CD14-positive monocyte (primary cell): ENCODE data around the gene KRTAP5-4. TPM values are rescaled to one million over a fixed set of nuclear protein-coding genes. Genes with fewer than 3 reads are reported as not detected.

Experiments used
- DNase-seq, 3 donors: peaks; one replicate each; pipeline ENCODE4 v3.0.0-alpha.2; 2011 to 2022
- H2AFZ ChIP-seq: 2 replicates; pipeline ENCODE4 v1.6.0; 2012; ENCODE audit warnings: mild to moderate bottlenecking, low read depth, low read length, inconsistent platforms; ENCODE audit not compliant: insufficient read depth, poor library complexity, severe bottlenecking
- H3K27ac ChIP-seq, 2 donors: 1 replicate in 1 of 2; 2 replicates in 1 of 2; pipeline ENCODE4 v1.5.1; 2012 to 2013; ENCODE audit warnings: low read length in 2 of 2, control low read depth in 1 of 2, inconsistent platforms in 1 of 2, low read depth in 1 of 2, mild to moderate bottlenecking in 1 of 2
- H3K27me3 ChIP-seq, 2 donors: one replicate each; pipeline versions ENCODE4 v1.6.0 to v1.6.1; 2011 to 2013; ENCODE audit warnings: low read length in 2 of 2; ENCODE audit not compliant: control insufficient read depth in 2 of 2, insufficient read depth in 2 of 2
- H3K36me3 ChIP-seq, 2 donors: replicated peaks in 1 of 2; 1 replicate in 1 of 2; 2 replicates in 1 of 2; pipeline versions ENCODE4 v1.5.1 to v1.6.1; 2012 to 2013; ENCODE audit warnings: low read length in 2 of 2, control low read depth in 1 of 2, inconsistent platforms in 1 of 2, mild to moderate bottlenecking in 1 of 2; ENCODE audit not compliant: insufficient read depth in 2 of 2, control insufficient read depth in 1 of 2
- H3K4me1 ChIP-seq, 2 donors: 1 replicate in 1 of 2; 2 replicates in 1 of 2; pipeline versions ENCODE4 v1.5.1 to v1.6.1; 2012 to 2013; ENCODE audit warnings: low read length in 2 of 2, control low read depth in 1 of 2, inconsistent platforms in 1 of 2, mild to moderate bottlenecking in 1 of 2, moderate library complexity in 1 of 2; ENCODE audit not compliant: insufficient read depth in 2 of 2, control insufficient read depth in 1 of 2
- H3K4me2 ChIP-seq: replicated peaks from 2 replicates; pipeline ENCODE3; 2012; ENCODE audit warnings: low read length, moderate library complexity, mild to moderate bottlenecking; ENCODE audit not compliant: poor library complexity, severe bottlenecking; ENCODE audit errors: extremely low read depth
- H3K4me3 ChIP-seq, 3 experiments: fragments of 200-600 bp in 1 of 3; sonication (generic) in 1 of 3; replicated peaks in 1 of 3; 1 replicate in 2 of 3; 2 replicates in 1 of 3; pipeline ENCODE4 v1.5.1; 2011 to 2013; ENCODE audit warnings: low read length in 3 of 3, mild to moderate bottlenecking in 3 of 3, control low read depth in 2 of 3, low read depth in 2 of 3, inconsistent platforms in 1 of 3, moderate library complexity in 1 of 3
- H3K79me2 ChIP-seq: 2 replicates; pipeline ENCODE4 v1.6.0; 2012; ENCODE audit warnings: mild to moderate bottlenecking, control low read depth, inconsistent platforms, low read length, moderate library complexity; ENCODE audit not compliant: insufficient read depth
- H3K9ac ChIP-seq: 2 replicates; pipeline ENCODE4 v1.6.0; 2017; ENCODE audit warnings: low read length, mild to moderate bottlenecking; ENCODE audit not compliant: insufficient read depth, poor library complexity, severe bottlenecking
- H3K9me3 ChIP-seq, 2 donors: replicated peaks in 1 of 2; 1 replicate in 1 of 2; 2 replicates in 1 of 2; pipeline versions ENCODE4 v1.5.1 to v1.6.1; 2012 to 2013; ENCODE audit warnings: low read length in 2 of 2, control low read depth in 1 of 2; ENCODE audit not compliant: control insufficient read depth in 1 of 2, insufficient read depth in 1 of 2
- H4K20me1 ChIP-seq: 2 replicates; pipeline ENCODE4 v1.6.0; 2012; ENCODE audit warnings: mild to moderate bottlenecking, low read length, control low read depth, moderate library complexity; ENCODE audit not compliant: insufficient read depth
- H3K27ac Mint-ChIP-seq, 7 donors: one replicate each; pipeline ENCODE4 v1.8.0; 2020; ENCODE audit warnings: mild to moderate bottlenecking in 7 of 7, mixed read lengths in 7 of 7, moderate library complexity in 6 of 7, inconsistent platforms in 2 of 7
- H3K27me3 Mint-ChIP-seq, 3 donors: one replicate each; pipeline ENCODE4 v1.8.0; 2021 to 2022; ENCODE audit warnings: low read depth in 3 of 3, mild to moderate bottlenecking in 3 of 3, mixed read lengths in 3 of 3, moderate library complexity in 3 of 3, inconsistent platforms in 1 of 3
- H3K36me3 Mint-ChIP-seq, 2 donors: one replicate each; pipeline ENCODE4 v1.8.0; 2020; ENCODE audit warnings: mixed read lengths in 2 of 2, inconsistent platforms in 1 of 2, mild to moderate bottlenecking in 1 of 2
- H3K4me1 Mint-ChIP-seq: one replicate; pipeline ENCODE4 v1.8.0; 2020; ENCODE audit warnings: mild to moderate bottlenecking, mixed read lengths
- H3K4me3 Mint-ChIP-seq, 2 donors: one replicate each; pipeline ENCODE4 v1.8.0; 2020; ENCODE audit warnings: mild to moderate bottlenecking in 2 of 2, mixed read lengths in 2 of 2, moderate library complexity in 1 of 2
- H3K9me3 Mint-ChIP-seq, 7 donors: one replicate each; pipeline ENCODE4 v1.8.0; 2020 to 2022; ENCODE audit warnings: mixed read lengths in 7 of 7, mild to moderate bottlenecking in 6 of 7, moderate library complexity in 6 of 7, inconsistent platforms in 2 of 7
- WGBS: methylation state at CpG from one replicate; pipeline ENCODE4 v1.1.5; 2013; ENCODE audit warnings: missing lambda C conversion rate; ENCODE audit not compliant: insufficient coverage; 5-methylcytosine and 5-hydroxymethylcytosine counted together
- intact Hi-C, 2 donors: fragments of 100-400 bp; cut with micrococcal nuclease; formaldehyde crosslinking; loops; one replicate each; pipeline versions ENCODE4 v1.15.0 to v1.15.1; 2023
- polyA plus RNA-seq, 3 donors: library from polyadenylated mRNA; depleted of rRNA in 1 of 3; unstranded in 2 of 3; stranded (reverse) in 1 of 3; fragments of 300-500 nt in 2 of 3; fragments of >200 nt in 1 of 3; fragmentation: Illumina TruSeq in 2 of 3; gene quantifications; 1 replicate in 2 of 3; 2 replicates in 1 of 3; pipeline ENCODE4 v1.2.3, GENCODE V29; 2012 to 2021
- TF ChIP-seq, protein P1 (sequence below): fragments of 200-600 bp; IDR thresholded peaks from one replicate; pipeline ENCODE4 v1.8.0; 2022; ENCODE audit warnings: antibody characterized with exemption, mild to moderate bottlenecking

Gene KRTAP5-4
- polyA plus RNA-seq, 3 donors, result not detected

DNA sequence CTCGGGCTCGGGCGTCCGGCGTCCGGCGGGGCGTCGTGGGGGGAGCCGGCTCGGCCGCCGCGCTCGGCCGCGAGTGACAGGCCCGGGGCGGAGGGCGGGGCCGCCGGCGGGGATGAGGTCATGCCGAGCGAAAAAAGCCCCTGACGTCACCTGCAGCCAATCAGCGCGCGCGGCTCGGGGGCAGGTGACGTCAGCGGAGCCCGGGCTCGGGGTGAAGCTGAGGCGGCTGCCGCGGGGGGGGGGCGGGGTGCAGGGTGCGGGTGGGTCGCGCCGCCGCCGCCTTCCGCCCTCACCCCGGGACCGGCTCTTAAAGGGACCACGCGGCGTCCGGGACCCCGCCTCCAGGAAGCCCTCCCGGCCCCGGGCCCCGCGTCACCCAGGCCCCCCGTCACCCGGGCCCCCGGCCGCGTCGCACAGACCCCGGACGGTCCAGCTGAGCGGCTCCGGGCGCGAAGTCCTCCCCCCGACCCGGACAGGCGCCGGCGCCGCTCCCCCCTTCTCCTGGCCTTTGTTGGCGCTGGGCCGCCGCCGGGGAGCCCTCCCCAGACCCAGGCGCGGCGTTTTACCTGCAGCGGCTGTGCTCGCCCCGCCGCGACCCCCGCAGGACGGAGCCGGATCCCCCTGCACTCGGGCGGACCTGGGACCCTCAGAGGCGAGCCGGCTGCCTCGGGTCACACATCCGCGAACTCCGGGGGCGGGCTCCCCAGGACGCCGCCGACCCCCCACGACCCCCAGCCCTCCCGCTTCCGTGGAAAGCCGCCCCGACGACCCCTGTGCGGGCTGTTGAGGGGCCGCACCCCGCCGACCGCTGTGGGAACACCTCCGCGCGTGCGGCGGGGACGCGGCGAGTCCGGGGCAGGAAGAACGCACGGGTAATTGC is 49.5 kb downstream of the KRTAP5-4 start, which contains the start of gene DUSP8:
Gene DUSP8 (minus strand): TSS at position 75 of the 880 bp plus-strand sequence. CDS start 6,445 bp downstream, outside the sequence.
- H3K79me2 ChIP-seq, result no peaks in the 10 kb centered on the region
- H2AFZ ChIP-seq, result peak within 1 kb of the TSS; percentile 65
- WGBS, result 1% methylated on average over 114 of the region's 124 CpGs
- H3K4me1 ChIP-seq, result peaks cover 6 to 24% of the 10 kb centered on the region in 2 donors
- Mint-ChIP-seq H3K9me3 (peaks cover 0 to 9% (median 3%) of the 10 kb centered on the region in 7 donors), H3K27ac (peak within 1 kb of the TSS in 3 of 7 donors; percentile 30 to 65 (median 58)), H3K27me3 (peaks cover 58 to 81% (median 62%) of the 10 kb centered on the region in 3 donors), H3K4me3 (peak within 1 kb of the TSS; percentile 30 to 50), H3K4me1 (no peaks in the 10 kb centered on the region), H3K36me3 (no peaks in the 10 kb centered on the region)
- TF ChIP-seq, protein P1, sequence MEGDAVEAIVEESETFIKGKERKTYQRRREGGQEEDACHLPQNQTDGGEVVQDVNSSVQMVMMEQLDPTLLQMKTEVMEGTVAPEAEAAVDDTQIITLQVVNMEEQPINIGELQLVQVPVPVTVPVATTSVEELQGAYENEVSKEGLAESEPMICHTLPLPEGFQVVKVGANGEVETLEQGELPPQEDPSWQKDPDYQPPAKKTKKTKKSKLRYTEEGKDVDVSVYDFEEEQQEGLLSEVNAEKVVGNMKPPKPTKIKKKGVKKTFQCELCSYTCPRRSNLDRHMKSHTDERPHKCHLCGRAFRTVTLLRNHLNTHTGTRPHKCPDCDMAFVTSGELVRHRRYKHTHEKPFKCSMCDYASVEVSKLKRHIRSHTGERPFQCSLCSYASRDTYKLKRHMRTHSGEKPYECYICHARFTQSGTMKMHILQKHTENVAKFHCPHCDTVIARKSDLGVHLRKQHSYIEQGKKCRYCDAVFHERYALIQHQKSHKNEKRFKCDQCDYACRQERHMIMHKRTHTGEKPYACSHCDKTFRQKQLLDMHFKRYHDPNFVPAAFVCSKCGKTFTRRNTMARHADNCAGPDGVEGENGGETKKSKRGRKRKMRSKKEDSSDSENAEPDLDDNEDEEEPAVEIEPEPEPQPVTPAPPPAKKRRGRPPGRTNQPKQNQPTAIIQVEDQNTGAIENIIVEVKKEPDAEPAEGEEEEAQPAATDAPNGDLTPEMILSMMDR, result no peak
- H3K27me3 ChIP-seq, result peaks cover 27 to 61% of the 10 kb centered on the region in 2 donors
- peak; percentile 74 to 93 (median 92) for DNase-seq
- no peak within 1 kb of the TSS for H3K27ac ChIP-seq
- peak within 1 kb of the TSS; percentile 68 for H3K4me2 ChIP-seq
- H3K9me3 ChIP-seq, result peaks cover 0 to 11% of the 10 kb centered on the region in 2 donors
- H3K9ac ChIP-seq, result peak within 1 kb of the TSS; percentile 56
- intact Hi-C loops, result loop anchor here (5.0 to 10.0 kb wide), 3 partner anchors 260 to 370 kb away; no protein-coding TSS in a partner anchor
- peak within 1 kb of the TSS in 2 of 3 experiments; percentile 1 to 62 for H3K4me3 ChIP-seq
- H4K20me1 ChIP-seq, result no peaks in the 10 kb centered on the region
- H3K36me3 ChIP-seq, result no peaks in the 10 kb centered on the region

DNA sequence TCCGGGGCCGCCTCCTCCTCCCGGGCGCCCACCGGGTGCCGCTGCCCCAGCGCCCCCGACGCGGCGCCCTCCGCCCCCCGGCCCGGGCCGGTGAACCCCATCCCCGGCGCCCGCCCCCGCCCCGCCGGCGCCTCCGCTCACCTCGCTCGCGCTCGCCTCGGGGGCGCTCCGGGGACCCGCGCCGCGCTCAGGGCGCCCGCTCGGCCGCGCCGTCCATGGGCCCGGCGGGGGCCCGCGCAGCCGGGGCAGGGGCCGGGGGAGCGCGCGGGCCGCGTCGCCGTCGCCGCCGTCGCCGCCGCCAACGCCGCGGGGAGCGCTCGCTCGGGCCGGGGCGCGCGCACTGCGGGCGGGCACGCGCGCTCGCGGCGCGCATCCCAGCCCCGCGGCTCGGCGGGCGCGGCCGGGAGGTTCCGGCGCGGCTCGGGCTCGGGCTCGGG is 50.2 kb downstream of the KRTAP5-4 start:
- Mint-ChIP-seq H3K9me3 (peaks cover 0 to 9% (median 2%) of the 10 kb centered on the region in 7 donors), H3K4me3 (no peak overlapping the region)

More for the DNA sequence above, 50.2 kb downstream of the KRTAP5-4 start:
- Histone ChIP-seq H3K27me3 (peaks cover 27 to 60% of the 10 kb centered on the region in 2 donors), H3K79me2 (no peaks in the 10 kb centered on the region), H3K9me3 (peaks cover 0 to 11% of the 10 kb centered on the region in 2 donors), H3K9ac (no peak overlapping the region), H3K27ac (no peak overlapping the region), H3K4me2 (peak overlapping the region; percentile 33), H2AFZ (no peak overlapping the region), H3K4me1 (peaks cover 6 to 24% of the 10 kb centered on the region in 2 donors), H3K4me3 (no peak overlapping the region), H3K36me3 (no peaks in the 10 kb centered on the region), H4K20me1 (no peaks in the 10 kb centered on the region)
- under 1% methylated on average over 79 of the region's 91 CpGs for whole genome bisulfite sequencing
- TF ChIP-seq, protein P1, result no peak
- Mint-ChIP-seq H3K27me3 (peaks cover 56 to 84% (median 60%) of the 10 kb centered on the region in 3 donors), H3K4me1 (no peaks in the 10 kb centered on the region), H3K27ac (no peak overlapping the region), H3K36me3 (no peaks in the 10 kb centered on the region)
- DNase-seq, result no peak
- intact Hi-C loops, result loop anchor here (5.0 to 10.0 kb wide), 3 partner anchors 259 to 369 kb away; no protein-coding TSS in a partner anchor
